Measurements from ENCODE around the gene PLIN5.

Gene PLIN5, protein sequence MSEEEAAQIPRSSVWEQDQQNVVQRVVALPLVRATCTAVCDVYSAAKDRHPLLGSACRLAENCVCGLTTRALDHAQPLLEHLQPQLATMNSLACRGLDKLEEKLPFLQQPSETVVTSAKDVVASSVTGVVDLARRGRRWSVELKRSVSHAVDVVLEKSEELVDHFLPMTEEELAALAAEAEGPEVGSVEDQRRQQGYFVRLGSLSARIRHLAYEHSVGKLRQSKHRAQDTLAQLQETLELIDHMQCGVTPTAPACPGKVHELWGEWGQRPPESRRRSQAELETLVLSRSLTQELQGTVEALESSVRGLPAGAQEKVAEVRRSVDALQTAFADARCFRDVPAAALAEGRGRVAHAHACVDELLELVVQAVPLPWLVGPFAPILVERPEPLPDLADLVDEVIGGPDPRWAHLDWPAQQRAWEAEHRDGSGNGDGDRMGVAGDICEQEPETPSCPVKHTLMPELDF

DNA sequence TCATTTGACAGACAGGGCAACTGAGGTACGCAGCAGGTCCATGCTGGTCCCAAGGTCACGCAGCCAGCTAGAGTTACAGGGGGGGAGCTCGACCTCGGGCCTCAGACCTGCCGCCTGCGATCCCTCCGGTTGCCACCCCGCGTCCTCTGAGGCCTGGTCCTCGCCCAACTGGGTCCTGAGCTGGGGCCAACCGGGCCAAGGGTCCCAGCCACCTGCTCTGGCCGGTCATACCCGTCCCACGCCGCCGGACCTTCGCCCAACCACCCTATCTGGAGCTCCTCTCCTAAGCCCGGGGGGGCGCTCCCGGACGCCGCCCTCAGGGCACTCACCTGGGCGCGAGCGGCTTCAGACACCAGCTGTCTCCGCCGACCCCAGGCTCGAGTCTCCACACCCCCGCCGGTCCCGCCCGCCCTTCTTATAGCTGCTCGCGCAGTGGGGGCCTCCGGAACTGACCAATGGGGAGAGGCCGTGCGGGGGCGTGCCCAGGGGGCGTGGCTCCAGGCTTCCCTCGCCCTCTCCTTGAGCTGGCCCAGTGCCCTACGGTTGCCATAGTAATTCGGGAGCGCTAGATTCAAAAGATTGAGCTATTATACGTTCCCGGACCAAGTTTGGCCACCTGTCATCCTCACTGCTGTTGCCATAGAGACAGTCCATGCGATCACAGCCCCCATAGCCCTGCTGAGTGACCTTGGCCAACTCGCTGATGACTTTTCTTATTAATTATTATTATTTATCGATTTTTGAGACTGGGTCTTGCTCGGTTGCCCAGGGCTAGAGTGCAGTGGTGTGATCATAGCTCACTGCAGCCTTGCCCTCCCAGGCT lies at the start of gene PLIN5:
Gene PLIN5, minus strand, starts transcription at position 389 of the 823 bp plus-strand sequence. CDS start 1,150 bp downstream, outside the sequence.
- peak; percentile 49 for DNase-seq

DNA sequence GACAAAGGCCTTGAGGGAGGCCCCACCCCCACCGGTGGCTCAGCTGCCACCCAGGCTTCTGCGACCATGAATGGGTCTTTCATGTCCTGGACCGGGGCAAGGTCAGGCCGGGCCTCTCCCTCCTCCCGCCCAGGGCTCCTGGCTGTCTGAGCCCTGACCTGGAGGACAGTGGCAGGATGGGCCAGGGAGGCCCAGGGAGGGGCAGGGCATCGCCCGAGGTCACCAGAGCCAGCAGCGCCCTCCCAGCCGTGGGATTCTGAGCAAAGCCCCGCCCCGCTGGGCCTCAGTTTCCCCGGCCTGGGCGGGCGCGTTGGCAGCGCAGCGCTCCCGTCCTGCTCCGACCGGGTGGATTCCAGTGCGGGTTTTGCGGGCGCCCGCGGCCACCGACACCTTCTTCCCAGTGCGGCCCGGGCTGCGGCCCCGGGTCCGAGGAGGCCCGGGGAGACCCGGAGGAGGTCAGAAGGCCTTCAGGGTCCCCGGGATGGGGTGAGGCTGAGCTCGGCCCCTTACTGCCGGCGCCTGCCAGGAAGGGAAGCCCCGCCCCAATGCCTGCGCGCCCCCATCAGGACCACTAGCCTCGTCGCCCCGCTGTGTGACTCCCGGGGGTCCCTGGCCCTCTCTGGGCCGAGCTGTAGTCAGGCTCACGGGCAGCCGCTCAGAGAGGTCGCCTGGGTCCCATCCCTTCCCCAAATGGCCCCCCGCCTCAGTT lies 49.1 kb upstream of the PLIN5 start:
- no peak for DNase-seq

DNA sequence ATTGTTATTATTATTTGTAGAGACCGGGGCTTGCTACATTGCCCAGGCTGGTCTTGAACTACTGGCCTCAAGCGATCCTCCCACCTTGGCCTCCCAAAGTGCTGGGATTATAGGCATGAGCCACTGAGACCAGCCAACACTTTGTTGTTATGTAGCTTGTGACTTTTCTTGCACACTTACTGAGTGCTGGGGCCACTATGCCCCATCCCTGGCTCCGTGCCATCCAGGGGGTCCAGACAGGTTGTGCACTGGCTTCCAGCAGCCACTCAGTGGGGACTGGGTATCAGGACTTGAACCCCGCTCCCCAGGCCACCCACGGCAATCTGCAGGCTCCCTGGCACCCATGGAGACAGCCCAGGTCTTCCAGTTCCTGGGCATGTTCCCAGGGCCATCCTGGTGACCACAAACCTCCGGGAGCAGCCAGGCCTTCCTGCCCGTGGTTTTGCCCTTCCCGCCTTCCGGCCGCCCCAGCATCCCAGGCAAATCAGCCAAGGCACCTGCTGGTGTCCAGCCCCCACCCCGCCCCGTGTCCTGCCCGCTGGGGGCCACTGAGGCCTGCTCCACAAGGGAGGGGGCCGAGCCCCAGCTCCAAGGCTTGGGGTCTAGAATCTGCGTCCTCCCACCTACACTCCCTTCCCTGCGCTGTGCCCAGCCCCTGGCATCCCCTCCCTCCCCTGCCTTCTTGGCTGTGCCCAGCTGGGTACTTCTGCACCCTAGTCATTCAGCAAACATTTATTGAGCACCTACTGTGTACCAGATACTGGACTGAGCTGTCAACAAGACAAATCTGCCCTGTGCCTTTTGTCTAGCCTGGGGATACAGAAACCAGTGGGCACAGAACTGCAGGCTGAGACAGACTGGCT lies 48.2 kb upstream of the PLIN5 start:
- DNase-seq, result no peak

DNA sequence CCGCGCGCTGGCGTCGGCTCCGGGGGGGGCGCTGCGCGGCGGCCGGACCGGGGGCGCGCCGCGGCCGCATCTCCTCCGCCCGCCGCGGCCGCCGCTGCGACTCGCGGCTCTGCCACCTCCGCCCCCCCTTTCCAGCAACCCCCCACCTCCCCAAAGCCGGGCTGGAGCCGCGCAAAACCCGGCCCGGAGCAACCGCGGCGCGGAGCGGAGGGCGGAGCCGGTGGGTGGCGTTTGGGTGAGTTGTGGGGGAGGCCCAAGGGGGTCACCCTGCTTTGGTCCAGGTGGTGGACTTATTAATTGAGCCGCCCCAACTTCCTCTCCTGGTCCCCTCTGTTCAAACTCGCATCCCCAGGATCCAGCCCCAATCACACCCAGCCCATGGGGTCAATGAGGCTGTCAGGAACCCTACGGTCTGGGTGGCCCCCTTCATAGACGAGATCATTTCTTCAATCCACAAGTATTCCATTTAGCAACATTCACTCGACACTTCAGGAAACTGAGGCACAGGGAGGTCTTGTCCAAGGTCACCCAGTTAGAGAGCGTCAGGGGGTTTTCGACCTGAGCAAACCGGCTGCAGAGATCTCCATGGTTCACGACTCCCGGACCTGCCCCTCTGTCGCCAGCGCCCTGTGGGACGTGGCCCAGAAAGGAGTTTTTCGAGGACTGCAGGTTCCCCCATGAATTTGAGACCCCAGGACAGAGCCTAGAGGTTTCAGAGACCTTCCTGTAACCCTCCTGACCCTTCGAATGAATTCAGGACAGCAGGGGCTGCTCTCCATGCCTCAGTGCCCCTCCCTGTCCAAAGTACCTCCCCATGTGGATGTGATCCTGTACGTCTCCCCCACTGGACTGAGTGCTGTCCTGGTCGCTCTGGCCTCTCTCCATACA lies 46.9 kb upstream of the PLIN5 start:
- no peak for DNase-seq

DNA sequence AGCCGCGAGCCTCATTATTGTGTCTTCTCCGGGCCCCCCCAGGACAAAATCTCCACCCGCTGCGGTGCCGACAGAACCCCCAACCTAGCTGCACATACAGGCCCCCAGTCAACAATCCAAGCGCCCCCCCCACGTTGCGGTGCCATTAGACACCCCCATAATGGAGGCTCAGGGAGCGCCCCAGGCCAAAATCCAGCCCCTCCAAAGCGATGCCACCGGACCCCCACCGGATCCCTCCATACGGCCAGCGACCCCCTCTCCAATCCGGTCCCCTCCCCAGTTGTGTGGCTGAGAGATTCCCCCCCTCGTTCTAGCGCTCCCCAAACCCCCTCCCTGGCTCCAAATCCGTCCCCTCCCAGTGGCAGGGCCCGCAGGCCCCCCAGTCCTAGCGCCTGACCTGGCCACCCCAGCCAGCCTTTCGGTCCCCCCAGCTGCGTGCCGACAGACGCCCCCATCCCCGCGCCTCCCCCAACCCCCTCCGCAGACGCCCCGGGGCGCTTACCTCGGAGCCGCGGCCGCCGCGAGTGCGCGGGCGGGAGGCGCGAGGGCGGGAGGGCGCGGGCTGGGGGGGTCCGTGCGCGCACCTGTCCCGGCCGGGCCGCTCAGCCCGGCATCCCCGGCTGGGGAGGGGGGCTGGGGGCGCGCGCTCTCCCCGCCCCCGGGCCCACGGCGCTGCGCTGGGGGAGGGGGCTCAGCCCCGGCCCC lies 46.1 kb upstream of the PLIN5 start:
- no peak for DNase-seq

DNA sequence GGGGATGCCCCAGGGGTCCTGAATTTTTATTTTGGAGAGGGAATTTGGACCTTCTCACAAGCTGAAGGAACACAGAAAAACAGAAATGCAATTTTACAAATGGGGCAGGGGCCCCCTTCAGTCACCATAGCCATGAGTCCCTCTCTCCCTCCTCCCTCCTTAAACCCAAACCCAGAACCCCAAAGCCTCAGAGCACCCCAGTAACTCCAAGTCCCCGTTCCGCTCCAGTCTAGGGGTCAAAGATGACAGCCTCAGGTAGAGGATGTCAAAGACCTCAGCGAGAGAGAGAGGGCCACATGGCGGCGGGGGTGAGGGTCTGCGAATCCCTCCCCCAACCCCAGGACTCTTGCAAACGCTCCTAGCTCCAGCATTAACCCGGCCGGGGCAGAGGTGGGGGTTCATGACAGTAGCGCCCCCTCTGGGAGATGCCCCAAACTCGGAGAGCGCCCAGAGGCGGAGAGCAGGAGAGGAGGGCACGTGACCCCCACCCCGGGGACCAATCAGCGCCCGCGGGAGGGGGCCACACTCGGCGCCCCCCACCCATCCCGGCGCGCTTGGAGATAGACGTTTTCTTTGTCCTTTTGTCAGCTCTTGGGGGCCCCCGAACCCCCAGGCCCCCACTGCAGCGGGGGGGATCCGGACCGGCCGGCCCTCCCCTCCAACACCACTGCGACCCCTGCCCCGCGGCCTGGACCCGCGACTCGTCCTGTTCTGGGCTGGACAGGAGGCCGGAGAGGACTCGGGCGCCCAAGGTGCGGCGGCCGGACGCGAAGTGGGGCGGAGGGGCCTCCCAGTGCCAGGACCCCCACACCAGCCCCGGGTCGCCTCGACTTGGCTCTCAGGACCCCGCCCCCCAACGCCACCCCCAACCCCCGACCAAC lies 45.2 kb upstream of the PLIN5 start:
- no peak for DNase-seq

DNA sequence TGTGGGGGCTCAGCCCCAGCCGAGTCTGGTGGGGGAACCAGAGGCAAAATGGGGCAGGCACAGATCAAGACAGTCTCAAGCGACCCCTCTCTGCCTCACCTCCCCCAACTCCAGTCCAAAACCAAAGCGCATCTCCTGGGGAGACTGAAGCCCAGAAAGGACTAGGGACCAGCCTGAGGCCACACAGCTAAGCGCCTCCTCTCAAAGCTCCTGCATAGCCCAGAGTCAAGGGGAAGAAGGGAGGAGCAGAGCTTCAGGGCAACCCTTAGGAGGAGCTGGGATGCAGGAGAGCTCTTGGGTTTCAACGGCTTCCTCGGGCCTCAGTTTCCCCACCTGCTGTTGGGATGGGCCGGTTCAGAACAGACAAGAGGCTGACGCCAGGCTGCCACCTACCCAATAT lies 44.4 kb upstream of the PLIN5 start:
- no peak for DNase-seq

DNA sequence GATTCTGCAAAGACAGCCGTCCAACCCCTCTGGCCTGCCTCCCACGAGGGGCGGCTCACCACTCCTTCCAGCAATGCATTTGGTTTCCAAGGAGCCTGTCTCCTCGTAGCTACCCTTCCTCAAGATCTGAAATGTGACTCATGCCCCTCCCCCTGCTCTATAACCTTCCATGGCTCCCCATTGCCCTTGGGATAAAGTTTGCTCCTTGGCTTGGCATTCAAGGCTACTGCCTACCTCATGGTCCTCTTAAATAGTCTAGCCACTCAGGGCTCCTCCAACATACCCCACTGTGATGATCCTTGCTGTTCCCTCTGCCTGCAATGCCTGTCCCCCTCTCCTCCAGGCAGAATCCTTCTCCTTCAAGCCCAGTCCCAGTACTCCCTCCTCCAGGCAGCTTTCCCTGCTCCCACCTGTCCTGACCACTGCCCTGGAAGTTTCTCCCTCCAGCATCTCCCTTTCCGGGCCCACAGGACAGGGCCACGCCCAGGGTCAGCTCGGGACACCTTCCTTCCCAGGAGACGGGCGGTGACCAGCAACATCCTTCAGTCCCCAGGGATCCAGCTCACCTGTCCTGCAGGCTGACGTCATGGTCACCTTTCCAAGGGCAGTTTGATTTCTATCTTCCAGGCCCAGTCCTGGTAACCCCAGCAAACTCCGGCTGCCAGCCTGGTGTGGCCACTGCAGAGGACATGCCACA lies 43.7 kb upstream of the PLIN5 start:
- no peak for DNase-seq

DNA sequence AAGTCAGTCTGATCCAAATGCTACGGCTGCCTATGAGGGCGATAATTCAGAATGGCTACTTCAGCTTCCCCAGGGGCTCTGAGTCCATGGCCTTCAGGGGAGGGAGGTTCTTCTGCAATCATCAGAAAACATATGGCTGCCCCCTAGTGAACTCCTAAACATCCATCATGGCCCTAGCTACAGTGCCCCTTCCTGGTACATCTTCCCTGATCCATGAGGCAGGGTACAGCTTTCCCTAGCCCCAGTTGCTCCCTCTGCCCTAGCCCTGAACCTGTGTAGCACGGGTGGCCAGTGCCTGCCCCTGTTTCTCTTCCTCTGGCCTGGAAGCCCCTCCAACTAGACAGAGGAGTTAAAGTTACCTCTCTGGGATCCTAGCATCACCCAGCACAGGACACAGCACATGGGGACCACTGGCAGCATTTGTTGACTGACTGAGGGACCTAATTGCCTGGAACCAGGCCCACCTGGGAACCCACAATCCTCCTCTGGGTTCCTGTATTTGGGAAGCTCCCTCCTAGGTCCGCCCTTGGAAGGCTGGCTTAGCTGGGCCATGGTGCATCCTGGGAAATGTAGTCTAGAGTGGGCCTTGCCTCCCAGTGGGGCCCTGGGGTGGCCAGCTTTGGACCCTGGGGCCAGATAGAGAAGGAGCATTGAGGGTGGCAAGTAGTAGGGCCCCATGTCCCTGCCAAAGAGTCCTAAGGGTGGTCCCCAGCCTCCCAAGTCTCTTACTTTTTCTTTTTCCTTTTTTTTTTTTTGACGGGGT lies 42.2 kb upstream of the PLIN5 start:
- no peak for DNase-seq

DNA sequence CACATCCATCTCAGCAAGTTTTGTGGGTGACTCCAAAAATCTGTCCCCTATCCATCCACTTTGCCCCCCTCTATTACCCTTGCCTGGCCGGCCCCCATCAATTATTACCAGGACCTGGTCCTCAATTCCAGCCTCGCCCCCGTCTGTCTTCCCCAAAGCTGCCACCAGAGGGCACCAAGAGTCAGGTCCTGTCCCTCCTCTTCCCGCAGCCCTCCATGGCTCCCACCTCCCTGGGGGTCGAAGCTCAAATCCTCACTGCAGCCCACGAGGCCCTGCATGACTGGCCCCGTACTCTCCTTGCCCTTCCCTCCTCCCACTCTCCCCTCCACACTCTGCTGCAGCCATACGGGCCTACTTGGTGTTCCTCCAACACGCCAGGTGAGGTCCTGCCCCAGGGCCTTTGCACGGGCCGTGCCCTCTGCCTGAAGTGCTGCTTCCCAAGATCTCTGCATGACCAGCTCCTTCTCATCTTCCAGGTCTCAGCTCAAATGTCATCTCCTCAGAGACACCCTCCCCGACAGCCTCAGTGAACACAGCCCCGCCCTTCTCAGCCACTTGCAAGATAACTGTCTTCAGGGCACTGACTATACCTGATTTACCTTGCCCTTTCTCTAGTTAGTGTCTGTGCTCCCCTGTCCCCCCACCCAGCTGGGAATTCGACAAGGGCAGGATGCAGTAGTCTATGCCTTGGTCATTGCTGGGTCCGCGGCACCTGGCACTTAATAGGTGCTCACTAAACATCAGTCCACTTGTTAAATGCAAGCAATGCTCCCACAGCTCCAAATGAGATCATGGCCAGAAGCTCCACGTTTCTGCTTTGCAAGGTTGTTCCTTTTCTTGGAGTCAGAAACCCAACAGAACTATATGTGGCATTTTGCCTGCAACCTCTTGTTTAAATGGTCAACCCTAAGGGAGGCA lies 41.3 kb upstream of the PLIN5 start:
- peak; percentile 65 for DNase-seq

DNA sequence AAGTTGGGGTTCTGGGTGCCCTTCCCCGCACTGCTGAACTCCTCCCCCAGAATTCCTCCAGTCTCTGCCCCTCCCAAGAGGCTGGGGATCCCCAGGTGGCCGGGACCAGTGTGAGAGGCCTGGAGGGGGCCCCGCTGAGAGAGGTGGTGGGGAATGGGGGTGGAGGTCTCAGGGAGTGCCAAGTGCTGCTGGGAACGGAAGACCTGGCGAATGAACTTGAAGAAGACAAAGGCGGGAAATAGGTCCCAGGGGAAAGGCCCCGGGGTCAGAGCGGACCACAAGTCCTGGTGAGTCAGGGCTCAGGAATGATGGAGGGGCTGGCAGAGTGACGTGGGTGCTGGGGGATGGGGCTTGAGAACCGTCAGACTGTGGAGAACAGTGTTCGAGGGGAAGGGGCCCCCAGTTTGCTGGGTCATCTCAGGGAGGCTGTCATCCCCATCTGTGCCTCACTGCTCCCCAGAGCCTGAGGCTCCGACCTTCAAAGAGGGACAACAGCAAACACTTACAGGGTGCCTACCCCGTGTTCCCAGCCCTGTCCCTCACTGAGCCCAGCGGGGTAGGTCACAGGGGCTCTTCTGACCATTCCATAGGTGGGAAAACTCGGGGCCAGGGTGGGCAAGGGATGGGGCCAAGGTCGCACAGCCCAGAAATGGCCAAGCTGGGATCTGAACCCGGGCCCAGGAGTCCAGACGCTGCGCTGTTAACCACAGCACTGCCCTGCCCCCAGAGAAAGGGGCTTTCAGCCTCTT lies 40.4 kb upstream of the PLIN5 start:
- no peak for DNase-seq

DNA sequence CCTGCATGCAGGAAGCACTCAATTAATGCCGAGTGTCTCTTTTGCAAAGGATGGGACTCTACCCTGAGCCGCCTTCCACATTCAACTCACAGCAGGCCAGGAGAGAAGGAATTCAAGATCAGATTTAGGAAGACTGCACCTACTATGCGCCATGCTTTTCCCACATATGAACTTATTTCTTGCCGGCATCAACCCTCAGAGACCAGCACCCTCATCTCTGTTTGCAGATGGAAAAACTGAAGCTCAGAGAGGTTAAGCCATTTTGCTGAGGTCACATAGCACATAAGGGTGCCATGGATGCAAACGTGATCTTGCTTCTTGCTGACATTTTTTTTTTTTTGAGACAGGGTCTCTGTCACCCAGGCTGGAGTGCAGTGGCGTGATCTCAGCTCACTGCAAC lies 38.7 kb upstream of the PLIN5 start:
- no peak for DNase-seq

DNA sequence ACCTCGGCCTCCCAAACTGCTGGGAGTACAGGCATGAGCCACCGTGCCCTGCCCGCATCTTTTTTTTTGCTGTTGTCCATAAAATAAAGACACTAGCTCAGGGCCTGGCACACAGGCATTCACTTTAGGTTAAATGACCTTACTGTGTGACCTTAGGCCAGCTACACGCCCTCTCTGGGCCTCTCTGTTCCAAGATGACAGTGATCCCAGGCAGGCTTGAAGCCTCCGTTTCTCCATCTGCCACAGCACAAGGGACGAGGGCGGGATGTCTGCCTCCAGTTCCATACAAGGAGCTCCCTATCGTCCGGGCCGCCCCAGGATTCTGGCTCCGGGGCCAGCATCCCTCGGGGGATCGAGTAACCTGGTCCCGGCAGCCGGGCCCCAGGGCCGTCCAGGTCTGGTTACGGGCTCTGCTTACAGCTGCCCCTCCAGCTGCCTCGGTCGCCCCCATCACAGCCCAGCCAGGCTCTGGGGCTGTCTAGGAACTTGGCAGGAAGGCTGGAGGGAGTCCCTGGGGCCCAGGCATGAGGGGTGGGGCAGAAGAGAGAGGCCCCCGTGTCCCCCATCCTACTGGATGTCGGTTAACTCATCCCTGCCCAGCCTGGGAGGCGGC lies 36.4 kb upstream of the PLIN5 start:
- no peak for DNase-seq

DNA sequence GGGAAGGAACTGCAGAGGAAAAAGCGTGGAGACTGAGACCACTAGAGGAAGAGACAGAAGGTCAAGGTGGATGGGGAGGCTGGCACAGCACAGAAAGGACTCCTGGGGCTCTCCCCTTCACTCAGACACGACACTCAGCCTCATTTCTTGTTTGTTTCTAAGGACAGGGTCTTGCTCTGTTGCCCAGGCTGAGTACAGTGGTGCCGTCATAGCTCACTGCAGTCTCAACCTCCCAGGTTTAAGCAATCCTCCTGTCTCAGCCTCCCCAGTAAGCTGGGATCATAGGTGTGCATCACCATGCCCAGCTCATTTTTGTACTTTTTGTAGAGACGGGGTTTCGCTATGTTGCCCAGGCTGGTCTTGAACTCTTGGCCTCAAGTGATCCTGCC lies 35.9 kb upstream of the PLIN5 start:
- DNase-seq, result no peak

DNA sequence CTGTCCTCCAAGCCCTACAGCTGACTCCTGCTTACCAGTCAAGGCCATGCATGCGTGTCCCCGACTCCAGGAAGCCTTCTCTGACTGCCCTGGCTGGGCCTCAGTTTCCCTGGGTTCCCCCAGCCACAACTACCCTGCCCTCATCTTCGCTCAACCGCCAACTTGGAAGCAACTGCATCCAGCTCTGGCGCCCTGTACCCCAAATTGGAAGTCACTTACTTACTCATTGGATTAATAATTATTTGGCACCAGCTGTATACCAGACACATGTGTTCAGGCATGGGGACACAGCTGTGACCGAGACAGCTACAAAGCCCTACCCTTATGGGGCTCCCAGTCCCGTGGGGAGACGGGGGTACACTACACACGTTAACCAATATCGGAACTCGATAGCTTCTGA lies 35.4 kb upstream of the PLIN5 start:
- DNase-seq, result no peak

DNA sequence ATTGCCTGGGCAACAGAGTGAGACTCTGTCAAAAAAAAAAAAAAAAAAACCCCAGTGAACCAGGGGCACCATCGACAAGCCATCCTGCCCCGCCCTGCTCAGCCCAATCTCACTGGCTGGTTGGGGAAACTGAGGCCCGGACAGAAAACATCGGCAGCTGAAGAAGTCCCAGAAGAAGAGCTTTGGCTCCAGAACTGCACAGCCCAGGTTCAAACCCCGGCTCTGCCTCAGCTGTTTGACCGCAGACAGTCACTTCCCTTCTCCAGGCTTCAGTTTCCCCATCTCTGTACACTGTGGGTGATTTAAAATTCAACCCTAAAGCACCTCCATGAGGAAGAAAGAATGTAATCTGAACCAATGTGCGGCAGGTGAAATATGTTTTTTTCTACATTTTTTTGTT lies 33.9 kb upstream of the PLIN5 start:
- no peak for DNase-seq

Measured in CD4-positive, alpha-beta T cell treated with Interleukin-17A for 1 hour (primary cell).